ENCODE results near the gene ELAC1.

Gene ELAC1

GRCh38 chr18:50973367-50974126, 5.7 kb downstream of the ELAC1 start:
- H3K9me3 Mint-ChIP-seq, result peaks cover 23% of the 10 kb centered on the region

GRCh38 chr18:50977037-50977760, 9.4 kb downstream of the ELAC1 start:
- Mint-ChIP-seq H3K27ac (no peak overlapping the region), H3K9me3 (peaks cover 23% of the 10 kb centered on the region)

More at GRCh38 chr18:50973367-50974126, 5.7 kb downstream of the ELAC1 start:
- no peak overlapping the region for H3K4me3 Mint-ChIP-seq
- no peaks in the 10 kb centered on the region for H3K27me3 Mint-ChIP-seq (ENCODE audit: low read depth)
- H3K4me1 Mint-ChIP-seq, result peaks cover 16% of the 10 kb centered on the region
- TF ChIP-seq, protein P1, sequence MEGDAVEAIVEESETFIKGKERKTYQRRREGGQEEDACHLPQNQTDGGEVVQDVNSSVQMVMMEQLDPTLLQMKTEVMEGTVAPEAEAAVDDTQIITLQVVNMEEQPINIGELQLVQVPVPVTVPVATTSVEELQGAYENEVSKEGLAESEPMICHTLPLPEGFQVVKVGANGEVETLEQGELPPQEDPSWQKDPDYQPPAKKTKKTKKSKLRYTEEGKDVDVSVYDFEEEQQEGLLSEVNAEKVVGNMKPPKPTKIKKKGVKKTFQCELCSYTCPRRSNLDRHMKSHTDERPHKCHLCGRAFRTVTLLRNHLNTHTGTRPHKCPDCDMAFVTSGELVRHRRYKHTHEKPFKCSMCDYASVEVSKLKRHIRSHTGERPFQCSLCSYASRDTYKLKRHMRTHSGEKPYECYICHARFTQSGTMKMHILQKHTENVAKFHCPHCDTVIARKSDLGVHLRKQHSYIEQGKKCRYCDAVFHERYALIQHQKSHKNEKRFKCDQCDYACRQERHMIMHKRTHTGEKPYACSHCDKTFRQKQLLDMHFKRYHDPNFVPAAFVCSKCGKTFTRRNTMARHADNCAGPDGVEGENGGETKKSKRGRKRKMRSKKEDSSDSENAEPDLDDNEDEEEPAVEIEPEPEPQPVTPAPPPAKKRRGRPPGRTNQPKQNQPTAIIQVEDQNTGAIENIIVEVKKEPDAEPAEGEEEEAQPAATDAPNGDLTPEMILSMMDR (IDR thresholded peaks at IDR 0.05; ENCODE audit: unreplicated experiment in 3 of 3), result no peak
- no peak overlapping the region for H3K27ac Mint-ChIP-seq
- peaks cover 46% of the 10 kb centered on the region for H3K36me3 Mint-ChIP-seq (ENCODE audit: low read depth)

DNA sequence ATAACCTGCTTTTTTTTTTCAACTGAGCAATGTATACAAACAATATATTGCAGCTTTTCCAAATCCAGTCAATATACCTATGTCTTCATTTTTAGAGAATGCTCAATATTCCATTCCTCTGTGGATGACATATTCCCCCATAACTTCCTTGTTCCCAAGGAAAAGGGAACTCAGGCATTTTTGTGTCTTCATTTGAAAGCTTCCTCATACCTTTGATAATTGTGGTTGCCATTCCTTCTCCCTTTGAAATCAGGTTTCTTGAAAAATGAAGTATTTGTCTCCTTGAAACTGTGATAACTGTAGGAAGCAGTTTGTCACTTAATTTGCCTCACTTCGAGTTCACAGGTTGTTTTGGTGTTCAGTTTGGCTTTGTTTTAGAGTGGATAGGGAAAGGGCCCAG, 13.5 kb downstream of the ELAC1 start:
- Mint-ChIP-seq H3K27me3 (ENCODE audit: low read depth) (no peaks in the 10 kb centered on the region), H3K27ac (no peak overlapping the region), H3K4me1 (no peaks in the 10 kb centered on the region), H3K36me3 (ENCODE audit: low read depth) (peaks cover 68% of the 10 kb centered on the region), H3K4me3 (no peak overlapping the region), H3K9me3 (peaks cover 14% of the 10 kb centered on the region)
- TF ChIP-seq, protein P1 (IDR thresholded peaks at IDR 0.05; ENCODE audit: unreplicated experiment in 3 of 3), result no peak

More at GRCh38 chr18:50977037-50977760, 9.4 kb downstream of the ELAC1 start:
- Mint-ChIP-seq H3K4me3 (no peak overlapping the region), H3K36me3 (ENCODE audit: low read depth) (peaks cover 66% of the 10 kb centered on the region), H3K4me1 (no peaks in the 10 kb centered on the region), H3K27me3 (ENCODE audit: low read depth) (no peaks in the 10 kb centered on the region)
- TF ChIP-seq, protein P1 (IDR thresholded peaks at IDR 0.05; ENCODE audit: unreplicated experiment in 3 of 3), result no peak

GRCh38 chr18:50982086-50982801, 14.4 kb downstream of the ELAC1 start:
- H3K27me3 Mint-ChIP-seq (ENCODE audit: low read depth), result no peaks in the 10 kb centered on the region

DNA sequence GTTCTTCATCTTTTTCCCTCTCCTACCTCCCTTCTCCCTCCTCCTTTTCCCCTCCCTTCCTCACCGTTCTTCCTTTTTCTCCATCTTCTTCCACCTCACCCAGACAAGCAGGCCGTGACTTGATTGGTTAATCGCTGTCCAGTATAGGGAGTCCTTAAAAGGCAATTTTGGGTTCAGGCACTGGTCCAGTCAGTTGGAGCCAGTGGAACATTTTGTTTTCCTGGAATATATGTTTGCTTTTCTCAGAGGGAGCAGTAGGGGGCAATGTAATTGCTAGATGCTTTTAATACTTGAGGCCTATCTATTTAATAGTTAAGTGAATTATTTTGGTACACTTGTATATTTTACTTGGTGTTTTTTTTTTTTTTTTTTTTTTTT, 15.0 kb downstream of the ELAC1 start:
- Mint-ChIP-seq H3K4me1 (no peaks in the 10 kb centered on the region), H3K9me3 (peaks cover 3% of the 10 kb centered on the region), H3K36me3 (ENCODE audit: low read depth) (peaks cover 66% of the 10 kb centered on the region), H3K27me3 (ENCODE audit: low read depth) (no peaks in the 10 kb centered on the region), H3K4me3 (no peak overlapping the region), H3K27ac (no peak overlapping the region)
- TF ChIP-seq, protein P1 (IDR thresholded peaks at IDR 0.05; ENCODE audit: unreplicated experiment in 3 of 3), result no peak

More at GRCh38 chr18:50982086-50982801, 14.4 kb downstream of the ELAC1 start:
- peaks cover 7% of the 10 kb centered on the region for H3K9me3 Mint-ChIP-seq
- no peak overlapping the region for H3K4me3 Mint-ChIP-seq
- no peak overlapping the region for H3K27ac Mint-ChIP-seq
- H3K4me1 Mint-ChIP-seq, result no peaks in the 10 kb centered on the region
- peaks cover 66% of the 10 kb centered on the region for H3K36me3 Mint-ChIP-seq (ENCODE audit: low read depth)
- TF ChIP-seq, protein P1 (IDR thresholded peaks at IDR 0.05; ENCODE audit: unreplicated experiment in 3 of 3), result no peak
